ENCODE measurements around the gene ARPC2. TPM values are rescaled to one million over a fixed set of nuclear protein-coding genes. Genes with fewer than 3 reads are reported as not detected.
"Not testable (repeated sequence)": the region's sequence is repeated elsewhere in the genome, so short reads cannot be mapped to it uniquely, and the experiment has no call there.

Gene ARPC2
- polyA plus RNA-seq, 3 donors, result 228 to 253 (median 236) TPM

GRCh38 chr2:218261423-218262236 is 44.6 kb downstream of the ARPC2 start:
- no peak for DNase-seq (ENCODE audit: extremely low read depth in 1 of 11, low read depth in 9 of 11, low spot score in 4 of 11)

DNA sequence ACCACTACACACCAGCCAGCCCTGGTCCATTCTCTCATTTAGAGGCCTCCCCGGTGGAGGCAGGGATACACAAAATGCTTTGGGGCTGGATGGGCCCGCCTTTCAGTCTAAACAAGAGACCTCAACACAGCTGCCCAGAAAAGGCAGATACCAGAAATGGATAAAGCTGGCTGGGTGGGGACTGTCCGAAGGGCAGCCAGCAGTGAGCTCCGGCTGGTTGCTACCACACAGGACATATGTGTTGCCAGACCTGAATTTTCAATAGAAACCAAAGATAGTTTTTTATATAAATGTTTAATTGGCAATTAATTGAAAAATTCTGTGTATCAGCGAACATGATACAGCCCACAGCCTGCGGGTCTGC is 45.2 kb downstream of the ARPC2 start:
- no peak for DNase-seq (ENCODE audit: extremely low read depth in 1 of 11, low read depth in 9 of 11, low spot score in 4 of 11)

- no peak for DNase-seq (ENCODE audit: extremely low read depth in 1 of 11, low read depth in 9 of 11, low spot score in 4 of 11)
Observed at GRCh38 chr2:218262631-218263586, 45.9 kb downstream of the ARPC2 start.

GRCh38 chr2:218263817-218264641 is 47.0 kb downstream of the ARPC2 start:
- DNase-seq (ENCODE audit: extremely low read depth in 1 of 11, low read depth in 9 of 11, low spot score in 4 of 11), result no peak

DNA sequence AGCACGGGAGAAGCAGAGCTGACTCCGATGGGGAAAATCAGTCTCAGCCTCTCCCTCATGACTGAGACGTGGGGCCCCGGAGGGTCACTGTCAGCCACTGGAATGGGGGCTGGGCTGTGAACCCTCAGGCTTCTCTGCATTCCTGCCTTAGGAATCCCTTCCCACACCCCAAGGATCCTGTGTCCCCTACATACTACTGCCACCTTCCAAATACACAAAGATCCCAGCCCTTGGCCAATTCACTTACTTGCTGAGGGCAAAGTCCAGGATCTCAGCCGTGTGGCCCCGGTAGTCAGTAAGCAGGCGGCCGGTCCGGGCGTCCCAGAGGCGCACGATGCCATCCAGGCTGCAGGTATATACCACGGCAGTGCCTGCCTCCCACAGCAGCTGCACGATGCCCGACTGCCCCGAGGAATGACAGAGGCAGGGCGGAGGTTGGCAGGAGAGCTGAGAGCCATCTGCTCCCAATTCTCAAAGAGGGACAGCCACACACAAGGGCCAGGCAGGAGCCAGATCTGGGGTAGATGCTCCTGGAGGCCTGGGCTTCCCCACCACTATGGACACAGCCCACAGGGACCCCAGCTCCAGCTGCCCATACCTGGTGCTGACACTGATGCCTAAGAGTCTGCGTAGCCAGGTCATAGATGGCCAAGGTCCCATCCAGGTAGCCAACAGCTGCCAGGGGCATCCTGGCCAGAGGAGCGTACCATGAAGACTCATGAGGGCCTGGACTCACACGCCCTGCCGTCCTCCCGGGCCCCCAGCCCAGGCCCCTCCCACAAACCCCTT is 48.0 kb downstream of the ARPC2 start:
- DNase-seq (ENCODE audit: extremely low read depth in 1 of 11, low read depth in 9 of 11, low spot score in 4 of 11), result no peak

DNA sequence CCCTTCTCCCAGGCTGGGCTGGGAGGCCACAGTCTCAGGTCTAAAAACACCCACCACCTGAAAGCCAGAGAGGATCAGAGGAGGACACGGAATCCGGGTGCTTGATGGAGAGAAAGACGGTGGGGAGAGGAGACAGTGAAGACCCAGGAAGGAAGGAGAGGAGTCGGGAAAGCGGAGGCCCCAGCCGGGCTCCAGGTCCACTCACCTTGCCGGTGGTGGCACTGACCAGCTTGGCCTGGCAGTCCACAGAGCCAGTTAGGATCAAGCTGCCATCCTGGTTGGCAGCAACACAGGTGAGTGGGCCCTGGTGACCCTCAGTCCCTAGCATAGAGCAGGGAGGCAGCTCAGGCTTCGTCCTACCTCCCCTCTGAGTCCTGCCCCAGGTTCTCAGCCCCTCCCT is 48.6 kb downstream of the ARPC2 start:
- no peak for DNase-seq (ENCODE audit: extremely low read depth in 1 of 11, low read depth in 9 of 11, low spot score in 4 of 11)

DNA sequence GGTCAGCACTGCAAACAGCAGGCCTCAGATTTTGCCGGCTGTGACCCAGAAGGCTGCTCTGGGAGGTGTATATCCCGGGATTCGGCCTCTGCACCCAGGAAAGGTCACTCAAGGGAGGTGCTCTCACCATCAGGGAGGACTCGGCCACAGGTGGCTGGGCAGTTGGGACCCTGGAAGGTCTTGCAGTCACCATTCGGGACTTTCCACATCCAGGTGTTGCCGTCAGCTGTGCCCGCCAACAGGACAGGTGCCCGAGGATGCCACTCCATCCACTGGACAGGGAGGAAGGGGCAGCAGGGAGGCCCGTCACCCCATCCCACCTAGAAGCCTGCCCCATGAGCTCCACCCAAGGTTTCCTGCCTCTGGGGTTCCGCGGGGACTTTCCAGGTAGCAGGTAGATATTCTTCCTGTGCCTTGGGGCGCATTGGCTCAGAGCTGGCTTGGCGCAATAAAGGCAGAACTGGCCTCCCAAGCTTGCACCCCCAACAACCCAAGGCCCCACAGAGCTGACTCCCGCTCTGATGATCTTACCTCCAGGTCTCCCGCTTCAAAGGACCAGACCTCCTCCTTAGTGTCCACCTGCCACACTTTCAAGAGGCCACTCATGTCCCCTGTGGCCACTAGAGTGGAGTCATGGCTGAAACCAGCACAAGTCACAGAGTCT is 49.5 kb downstream of the ARPC2 start:
- no peak for DNase-seq (ENCODE audit: extremely low read depth in 1 of 11, low read depth in 9 of 11, low spot score in 4 of 11)

GRCh38 chr2:218267259-218267658 is 50.3 kb downstream of the ARPC2 start:
- no peak for DNase-seq (ENCODE audit: extremely low read depth in 1 of 11, low read depth in 9 of 11, low spot score in 4 of 11)

DNA sequence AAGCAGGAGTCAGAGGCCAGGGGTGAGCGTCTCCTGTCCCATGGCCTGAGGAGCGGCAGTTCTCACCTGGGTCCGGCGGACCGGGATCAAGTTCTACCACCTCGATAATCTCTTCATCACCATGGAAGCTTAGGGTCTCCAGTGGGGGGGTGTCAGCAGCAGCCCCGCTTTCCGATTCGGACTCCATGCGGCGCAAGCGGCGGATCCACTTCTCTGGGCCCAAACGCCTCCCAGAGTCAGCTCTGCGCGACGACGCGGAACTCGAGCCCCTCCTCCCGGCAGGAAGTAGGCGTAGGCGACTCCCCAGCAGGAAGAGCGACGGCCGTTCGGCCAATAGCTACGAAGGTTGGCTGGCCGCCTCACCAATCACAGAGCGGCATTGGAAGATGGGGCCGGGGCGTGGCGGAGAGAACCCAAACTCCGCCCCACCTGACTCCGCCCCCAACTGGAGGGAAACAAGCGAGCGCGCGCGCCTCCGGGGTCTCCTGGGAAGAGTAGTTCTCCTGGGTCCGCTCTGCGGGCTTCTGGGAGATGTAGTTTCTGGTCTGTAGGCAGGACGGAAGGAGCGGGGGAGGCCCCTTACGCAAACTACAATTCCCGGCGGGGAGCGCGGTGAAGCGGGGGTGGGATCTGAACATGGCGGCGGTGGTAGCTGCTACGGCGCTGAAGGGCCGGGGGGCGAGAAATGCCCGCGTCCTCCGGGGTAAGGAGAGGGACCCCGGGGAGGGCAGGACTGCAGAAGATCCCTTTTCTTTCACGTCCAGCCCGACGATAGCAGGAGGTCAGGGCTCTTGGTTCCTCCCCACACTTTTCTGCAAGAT is 53.1 kb downstream of the ARPC2 start, which contains the start of the genes AAMP and PNKD:
AAMP (minus strand) TSS at position 238 of the 821 bp plus-strand sequence; CDS start at position 187, 51 bp downstream.
PNKD (plus strand) TSS at position 620 of the 821 bp plus-strand sequence; CDS start at position 637, 17 bp downstream.
- DNase-seq (ENCODE audit: extremely low read depth in 1 of 11, low read depth in 9 of 11, low spot score in 4 of 11), result peak; percentile 99 to 100 (median 100)

DNA sequence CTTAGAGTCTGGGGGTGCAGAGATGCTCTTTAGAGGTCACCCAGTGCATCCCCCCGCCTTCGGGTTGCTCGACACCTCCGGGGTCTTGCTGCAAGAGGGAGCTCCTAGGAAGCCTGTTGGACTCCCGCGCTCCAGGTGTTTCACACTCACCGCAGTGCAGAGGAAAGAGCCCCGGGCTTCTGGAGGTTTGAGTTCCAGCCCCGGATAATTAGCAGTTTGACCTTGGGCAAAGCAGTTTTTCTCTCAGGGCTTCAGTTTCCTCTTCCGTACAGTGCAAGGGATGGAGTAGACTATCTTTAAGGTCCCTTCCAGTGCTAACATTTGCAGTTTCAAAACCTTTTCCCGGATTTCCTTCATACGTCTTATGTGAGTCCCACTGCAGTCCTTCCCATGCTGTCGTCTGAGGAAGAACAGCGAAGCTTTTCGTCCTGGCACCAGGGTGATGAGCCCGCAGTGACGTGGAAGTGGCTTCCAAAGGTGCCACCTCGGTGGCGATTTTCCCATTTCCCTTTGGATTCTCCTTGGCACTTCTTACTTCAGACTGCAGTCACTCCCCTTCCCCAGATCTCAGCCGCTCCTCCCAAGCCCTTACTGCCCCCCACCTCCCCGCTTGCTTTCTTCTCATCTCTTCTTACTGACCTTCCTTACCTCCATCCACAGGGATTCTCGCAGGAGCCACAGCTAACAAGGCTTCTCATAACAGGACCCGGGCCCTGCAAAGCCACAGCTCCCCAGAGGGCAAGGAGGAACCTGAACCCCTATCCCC is 53.9 kb downstream of the ARPC2 start:
- DNase-seq (ENCODE audit: extremely low read depth in 1 of 11, low read depth in 9 of 11, low spot score in 4 of 11), result no peak

- DNase-seq (ENCODE audit: extremely low read depth in 1 of 11, low read depth in 9 of 11, low spot score in 4 of 11), result no peak
Observed at GRCh38 chr2:218271487-218271797, 54.5 kb downstream of the ARPC2 start.

DNA sequence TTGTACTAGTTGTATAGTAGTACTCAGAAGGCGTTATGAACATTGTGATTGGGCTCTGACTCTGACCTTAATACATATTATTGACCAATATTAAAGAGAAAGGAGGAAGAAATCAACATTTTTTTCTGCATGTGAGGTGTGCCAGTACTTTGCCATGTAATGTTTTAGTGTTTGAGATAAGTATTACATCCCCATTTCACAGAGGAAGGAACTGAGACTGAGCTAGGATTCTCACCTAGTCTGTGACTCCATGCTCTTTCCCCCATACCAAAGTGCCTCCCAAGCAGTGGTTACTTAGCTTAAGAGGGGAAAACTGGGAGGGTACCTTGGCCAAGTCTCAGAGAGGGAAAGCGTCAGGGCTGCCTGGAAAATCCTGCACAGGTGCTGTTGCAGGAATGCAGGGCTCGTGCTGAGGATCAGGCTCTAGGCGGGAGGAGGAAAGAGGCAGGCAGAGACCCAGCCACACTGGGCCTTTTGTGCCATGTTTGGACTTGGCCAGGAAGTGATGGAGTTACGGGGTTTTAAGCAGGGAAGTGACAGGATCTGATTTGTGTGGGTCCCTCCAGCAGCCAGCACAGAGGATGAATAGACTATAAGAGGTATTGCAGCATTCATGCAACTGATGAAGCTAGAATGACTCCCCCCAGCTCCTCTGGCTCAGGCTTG is 55.0 kb downstream of the ARPC2 start:
- DNase-seq (ENCODE audit: extremely low read depth in 1 of 11, low read depth in 9 of 11, low spot score in 4 of 11), result no peak

- peak in 6 of 11 donors; percentile 63 to 79 (median 69) for DNase-seq (ENCODE audit: extremely low read depth in 1 of 11, low read depth in 9 of 11, low spot score in 4 of 11)
Observed at GRCh38 chr2:218272531-218273212, 55.7 kb downstream of the ARPC2 start.

- DNase-seq (ENCODE audit: extremely low read depth in 1 of 11, low read depth in 9 of 11, low spot score in 4 of 11), result not testable (repeated sequence)
Observed at GRCh38 chr2:218273214-218273907, 56.4 kb downstream of the ARPC2 start.

DNA sequence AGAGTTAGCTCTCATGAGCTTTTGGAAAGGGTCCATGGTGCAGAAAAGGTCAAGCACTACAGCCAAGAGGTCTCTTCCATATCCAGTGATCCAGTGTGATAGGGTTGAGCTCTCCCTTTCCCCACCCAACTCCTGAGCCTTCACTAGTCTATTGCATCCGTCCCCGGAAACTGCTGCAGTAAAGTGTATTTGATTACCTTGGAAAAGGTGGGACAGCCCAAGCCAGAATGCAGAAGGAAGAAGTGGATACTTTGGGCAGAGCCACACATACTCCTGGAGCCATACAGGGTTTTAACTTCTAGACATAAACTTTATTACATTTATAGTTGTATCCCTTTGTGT is 56.9 kb downstream of the ARPC2 start:
- no peak for DNase-seq (ENCODE audit: extremely low read depth in 1 of 11, low read depth in 9 of 11, low spot score in 4 of 11)
